Activated T-cell treated with anti-CD3 and anti-CD28 coated beads, Interleukin-2, amount 50 U/mL, for 4 hours (primary cell): Measurements from ENCODE around the gene CDON. TPM values are rescaled to one million over a fixed set of nuclear protein-coding genes. Genes with fewer than 3 reads are reported as not detected.
"Not testable (repeated sequence)": the region's sequence is repeated elsewhere in the genome, so short reads cannot be mapped to it uniquely, and the experiment has no call there.

Experiments used
- ATAC-seq, 2 donors: fragments of 200-7000 bp; cut with Tn5 transposase; one replicate each; pipeline ENCODE4 v1.10.0; 2021
- DNase-seq: peaks from one replicate; pipeline ENCODE4 v3.0.0-alpha.2; 2020
- H3K27me3 Mint-ChIP-seq: one replicate; pipeline ENCODE4 v1.8.0; 2021; ENCODE audit warnings: low read depth, mixed read lengths
- H3K36me3 Mint-ChIP-seq: one replicate; pipeline ENCODE4 v1.8.0; 2022; ENCODE audit warnings: mixed read lengths; ENCODE audit not compliant: insufficient read depth
- H3K4me1 Mint-ChIP-seq: one replicate; pipeline ENCODE4 v1.8.0; 2021; ENCODE audit warnings: low read depth, mixed read lengths
- H3K4me3 Mint-ChIP-seq: one replicate; pipeline ENCODE4 v1.8.0; 2021; ENCODE audit warnings: mild to moderate bottlenecking, moderate library complexity, mixed read lengths
- H3K9me3 Mint-ChIP-seq: one replicate; pipeline ENCODE4 v1.8.0; 2021; ENCODE audit warnings: mixed read lengths
- total RNA-seq, 3 donors: library from RNA; stranded (reverse); gene quantifications; one replicate each; pipeline ENCODE4 v1.2.1, GENCODE V29; 2021

Gene CDON
- total RNA-seq, 3 donors from 2014 or later: 3.3 to 5.1 (median 3.9) TPM

DNA sequence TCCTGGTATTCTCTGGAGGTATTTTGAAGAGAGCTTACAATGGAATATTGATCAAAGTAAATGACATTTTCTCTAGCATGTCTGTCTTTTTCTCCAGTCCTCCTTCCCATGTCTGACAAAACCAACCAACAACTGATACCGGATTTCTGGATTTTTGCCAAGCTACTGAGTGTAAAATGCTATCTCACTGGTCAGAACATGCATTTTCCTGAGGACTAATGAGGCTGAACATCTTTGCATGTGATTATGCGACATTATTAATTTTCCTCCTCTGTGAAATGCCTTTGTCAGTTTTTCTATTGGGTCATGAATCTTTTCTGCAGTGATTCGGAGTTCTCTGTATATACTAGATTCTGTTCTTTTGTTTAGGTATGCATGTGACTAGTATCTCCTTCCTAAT, 51.4 kb downstream of the CDON start:
- no peaks in the 10 kb centered on the region for H3K27me3 Mint-ChIP-seq
- H3K4me1 Mint-ChIP-seq: no peaks in the 10 kb centered on the region
- H3K36me3 Mint-ChIP-seq: no peaks in the 10 kb centered on the region
- H3K9me3 Mint-ChIP-seq: no peaks in the 10 kb centered on the region
- no peak overlapping the region for H3K4me3 Mint-ChIP-seq
- DNase-seq (no peak), ATAC-seq (no peak)

DNA sequence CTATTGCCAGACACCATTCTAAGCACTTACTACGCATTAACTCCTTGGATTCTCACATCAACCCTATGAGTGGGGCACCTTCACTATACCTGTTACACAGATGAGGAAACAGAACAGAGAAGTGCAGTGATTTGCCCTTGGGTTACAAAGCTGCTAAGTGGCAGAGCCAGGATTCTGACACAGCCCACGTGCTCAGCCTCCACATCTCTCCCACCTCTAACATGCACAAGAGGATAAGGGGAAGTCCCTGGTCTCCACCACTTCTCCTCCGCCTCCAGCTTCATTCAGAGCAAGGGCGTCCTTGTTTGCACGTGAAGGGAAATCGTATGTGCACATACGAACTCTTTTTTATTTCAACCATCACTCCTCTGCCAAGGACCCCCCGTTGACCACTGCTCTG, 53.7 kb downstream of the CDON start:
- H3K4me3 Mint-ChIP-seq: no peak overlapping the region
- DNase-seq (no peak), ATAC-seq (no peak)
- H3K27me3 Mint-ChIP-seq: no peaks in the 10 kb centered on the region
- no peaks in the 10 kb centered on the region for H3K4me1 Mint-ChIP-seq
- no peaks in the 10 kb centered on the region for H3K9me3 Mint-ChIP-seq
- H3K36me3 Mint-ChIP-seq: no peaks in the 10 kb centered on the region

DNA sequence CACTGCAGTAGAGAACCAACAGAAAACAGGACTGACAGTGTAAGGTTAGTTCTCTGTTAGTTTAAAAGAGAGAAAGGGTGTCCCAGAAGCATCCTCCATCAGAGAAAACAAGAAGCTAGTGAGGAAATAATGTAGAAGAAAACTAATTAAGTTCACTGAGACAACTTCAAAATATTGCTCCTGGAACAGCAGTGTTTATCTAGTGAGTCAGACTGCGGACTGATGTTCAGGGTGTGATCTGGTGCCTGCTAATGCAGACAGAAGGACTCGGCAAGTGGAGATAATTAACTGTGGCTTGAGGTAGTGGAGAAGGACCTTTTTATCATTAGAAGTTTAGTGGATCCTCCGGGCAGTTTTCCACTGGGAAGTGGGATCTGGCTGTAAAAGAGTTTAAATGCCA, 55.4 kb downstream of the CDON start:
- no peaks in the 10 kb centered on the region for H3K9me3 Mint-ChIP-seq
- H3K36me3 Mint-ChIP-seq: no peaks in the 10 kb centered on the region
- no peak overlapping the region for H3K4me3 Mint-ChIP-seq
- ATAC-seq: no peak
- no peaks in the 10 kb centered on the region for H3K27me3 Mint-ChIP-seq
- no peak for DNase-seq
- H3K4me1 Mint-ChIP-seq: peaks cover 1% of the 10 kb centered on the region

DNA sequence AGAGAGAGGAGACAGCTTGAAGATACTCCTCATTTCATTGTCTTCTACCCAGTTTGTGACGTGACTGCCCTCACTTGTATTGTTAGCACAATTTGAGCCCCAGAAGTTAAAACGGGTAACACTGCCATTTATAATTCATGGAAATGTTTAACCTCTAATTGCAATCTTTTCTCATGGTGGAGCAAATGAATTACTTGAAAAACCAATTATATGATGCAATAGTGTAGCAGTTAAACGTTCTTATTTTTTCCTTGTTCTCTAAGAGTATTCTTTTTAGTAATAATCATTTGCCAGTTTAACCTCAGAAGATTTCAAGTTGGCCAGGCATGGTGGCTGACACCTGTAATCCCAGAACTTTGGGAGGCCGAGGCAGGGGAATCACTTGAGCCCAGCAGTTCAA, 56.6 kb downstream of the CDON start:
- ATAC-seq (no peak), DNase-seq (no peak)
- Mint-ChIP-seq H3K4me1 (peaks cover 1% of the 10 kb centered on the region), H3K27me3 (no peaks in the 10 kb centered on the region), H3K36me3 (no peaks in the 10 kb centered on the region), H3K4me3 (no peak overlapping the region), H3K9me3 (no peaks in the 10 kb centered on the region)

DNA sequence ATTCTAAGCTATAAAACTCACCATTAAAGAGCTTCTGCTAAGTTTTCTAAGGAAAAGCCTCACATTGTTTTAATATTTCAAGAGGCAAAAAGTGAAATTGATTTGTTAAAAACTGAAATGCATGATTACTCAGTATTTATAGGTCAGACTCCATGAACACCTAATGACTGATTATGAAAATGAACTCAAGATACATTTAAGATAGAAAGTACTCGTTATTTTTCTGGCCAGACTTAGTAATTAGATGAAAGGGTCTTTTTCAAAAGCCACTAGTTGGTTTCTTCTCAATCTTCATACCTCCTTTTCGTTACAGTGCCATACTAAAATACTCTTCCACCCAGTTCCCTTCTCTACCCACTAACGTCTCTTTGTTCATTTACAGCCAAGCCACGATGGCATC, 60.5 kb downstream of the CDON start:
- Mint-ChIP-seq H3K4me1 (peaks cover 1% of the 10 kb centered on the region), H3K27me3 (no peaks in the 10 kb centered on the region), H3K36me3 (peaks cover 3% of the 10 kb centered on the region), H3K9me3 (no peaks in the 10 kb centered on the region), H3K4me3 (no peak overlapping the region)
- DNase-seq: no peak
- ATAC-seq: no peak

DNA sequence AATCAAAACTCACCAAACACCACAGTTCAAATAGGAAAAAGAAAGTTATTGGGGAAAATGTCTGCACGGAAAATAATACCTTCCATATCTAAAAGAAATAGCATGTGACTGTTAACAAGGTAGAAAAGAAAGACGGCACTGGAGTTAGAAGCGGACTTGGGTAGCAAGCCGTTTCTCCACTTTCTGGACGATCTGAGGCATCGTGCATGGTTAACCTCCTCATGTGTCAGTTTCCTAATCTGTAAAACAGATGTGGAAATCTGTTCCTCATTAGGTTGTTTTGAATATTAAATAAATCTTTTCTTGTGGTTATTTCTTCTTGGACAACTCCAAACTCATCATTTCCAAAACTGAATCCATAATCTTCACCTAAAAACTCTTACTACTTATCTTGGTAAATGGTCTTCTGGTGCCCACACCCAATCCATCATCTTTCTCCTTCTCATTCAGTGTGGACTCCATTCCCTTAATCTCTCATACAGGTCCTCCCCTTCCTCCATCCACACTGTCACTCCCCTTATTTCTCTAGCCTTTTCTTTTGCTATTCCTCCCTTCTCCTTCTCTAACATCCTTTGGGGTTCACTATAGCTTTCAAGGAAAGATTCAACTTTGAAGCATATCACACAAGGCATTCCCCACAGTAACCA, 63.3 kb downstream of the CDON start:
- H3K4me3 Mint-ChIP-seq: no peak overlapping the region

DNA sequence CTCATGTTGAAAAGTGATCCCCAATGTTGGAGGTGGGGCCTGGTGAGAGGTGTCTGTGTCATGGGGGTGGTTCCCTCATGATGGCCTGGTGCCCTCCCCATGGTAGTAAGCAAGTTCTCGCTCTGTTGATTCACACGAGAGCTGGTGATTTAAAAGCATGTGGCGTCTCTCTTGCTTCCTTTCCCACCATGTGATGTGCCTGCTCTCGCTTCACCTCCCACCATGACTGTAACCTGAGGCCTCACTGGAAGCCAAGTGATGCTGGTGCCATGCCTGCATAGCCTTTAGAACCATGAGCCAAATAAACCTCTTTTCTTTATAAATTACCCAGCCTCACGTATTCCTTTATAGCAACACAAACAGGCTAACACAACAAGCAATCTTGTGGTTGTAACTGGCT, 64.4 kb downstream of the CDON start:
- peaks cover 6% of the 10 kb centered on the region for H3K36me3 Mint-ChIP-seq
- DNase-seq (no peak), ATAC-seq (no peak)
- H3K27me3 Mint-ChIP-seq: no peaks in the 10 kb centered on the region
- H3K4me3 Mint-ChIP-seq: no peak overlapping the region
- H3K4me1 Mint-ChIP-seq: peaks cover 3% of the 10 kb centered on the region
- no peaks in the 10 kb centered on the region for H3K9me3 Mint-ChIP-seq

More for the DNA sequence above, 63.3 kb downstream of the CDON start:
- H3K4me1 Mint-ChIP-seq: peaks cover 3% of the 10 kb centered on the region
- H3K27me3 Mint-ChIP-seq: no peaks in the 10 kb centered on the region
- peaks cover 6% of the 10 kb centered on the region for H3K36me3 Mint-ChIP-seq
- DNase-seq: no peak
- no peaks in the 10 kb centered on the region for H3K9me3 Mint-ChIP-seq
- ATAC-seq: no peak

DNA sequence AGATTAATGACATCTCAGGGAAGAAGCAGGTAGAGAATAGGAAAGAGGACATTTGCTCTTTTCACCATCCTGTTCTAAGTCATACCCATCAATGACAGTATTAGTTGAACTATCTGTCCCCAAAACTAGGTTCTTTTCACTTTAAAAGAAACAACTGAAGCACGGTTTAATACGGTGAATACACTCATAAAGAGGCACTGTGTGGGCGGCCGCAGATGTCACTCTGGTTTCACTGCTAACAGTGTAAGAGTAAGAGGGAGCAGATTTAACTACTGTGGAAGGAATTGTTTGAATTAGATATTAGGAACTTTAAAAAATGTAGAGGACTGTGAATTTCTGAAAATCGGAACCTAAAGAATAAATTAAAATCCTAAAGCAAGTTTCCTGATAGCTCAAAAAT, 67.4 kb downstream of the CDON start:
- Mint-ChIP-seq H3K27me3 (no peaks in the 10 kb centered on the region), H3K4me1 (peaks cover 1% of the 10 kb centered on the region), H3K36me3 (peaks cover 4% of the 10 kb centered on the region), H3K9me3 (no peaks in the 10 kb centered on the region), H3K4me3 (no peak overlapping the region)
- ATAC-seq (peak; percentile 57 to 62), DNase-seq (no peak)

DNA sequence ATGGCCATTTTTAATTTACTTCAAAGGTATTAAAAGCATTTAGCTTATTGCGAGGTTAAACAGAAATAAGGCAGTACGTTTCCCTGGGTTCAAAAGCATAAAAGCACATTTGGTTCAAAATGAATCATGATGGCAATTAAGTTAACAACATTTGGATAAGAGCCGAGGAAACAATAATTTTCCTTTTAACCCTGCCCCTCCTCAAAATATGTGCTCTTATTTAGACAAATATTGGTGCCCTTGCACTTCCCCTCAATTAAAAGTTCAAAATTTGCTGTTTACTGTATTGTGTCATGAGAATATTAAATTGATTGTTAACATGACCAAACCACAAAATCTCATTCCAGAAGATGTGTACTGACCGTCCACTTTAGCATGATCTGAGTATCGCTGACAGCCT, 68.2 kb downstream of the CDON start:
- DNase-seq (no peak), ATAC-seq (no peak)
- H3K36me3 Mint-ChIP-seq: peaks cover 4% of the 10 kb centered on the region
- no peaks in the 10 kb centered on the region for H3K27me3 Mint-ChIP-seq
- no peaks in the 10 kb centered on the region for H3K9me3 Mint-ChIP-seq
- no peak overlapping the region for H3K4me3 Mint-ChIP-seq
- H3K4me1 Mint-ChIP-seq: peaks cover 1% of the 10 kb centered on the region

DNA sequence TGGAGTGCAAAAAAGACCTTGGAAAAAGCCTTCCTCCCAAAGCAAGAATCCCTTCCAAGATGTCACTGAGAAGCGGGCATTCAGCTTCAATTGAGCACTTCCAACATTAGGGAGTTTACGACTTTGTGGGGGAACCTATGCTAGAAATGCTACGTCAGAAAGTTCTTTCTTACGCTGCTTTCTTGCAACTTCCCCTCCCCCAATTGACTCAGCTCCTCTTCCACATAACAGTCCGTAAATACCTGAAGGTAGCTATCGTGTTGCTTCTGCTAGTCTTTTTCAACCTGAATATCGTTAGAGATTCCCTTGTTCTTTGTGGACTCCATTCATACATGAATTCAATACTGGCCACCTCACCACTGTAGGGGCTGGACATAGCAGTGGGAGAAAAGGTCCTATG, 69.8 kb downstream of the CDON start:
- DNase-seq (no peak), ATAC-seq (no peak)
- no peaks in the 10 kb centered on the region for H3K9me3 Mint-ChIP-seq
- H3K36me3 Mint-ChIP-seq: peaks cover 4% of the 10 kb centered on the region
- H3K4me1 Mint-ChIP-seq: peaks cover 1% of the 10 kb centered on the region
- H3K4me3 Mint-ChIP-seq: no peak overlapping the region
- no peaks in the 10 kb centered on the region for H3K27me3 Mint-ChIP-seq

DNA sequence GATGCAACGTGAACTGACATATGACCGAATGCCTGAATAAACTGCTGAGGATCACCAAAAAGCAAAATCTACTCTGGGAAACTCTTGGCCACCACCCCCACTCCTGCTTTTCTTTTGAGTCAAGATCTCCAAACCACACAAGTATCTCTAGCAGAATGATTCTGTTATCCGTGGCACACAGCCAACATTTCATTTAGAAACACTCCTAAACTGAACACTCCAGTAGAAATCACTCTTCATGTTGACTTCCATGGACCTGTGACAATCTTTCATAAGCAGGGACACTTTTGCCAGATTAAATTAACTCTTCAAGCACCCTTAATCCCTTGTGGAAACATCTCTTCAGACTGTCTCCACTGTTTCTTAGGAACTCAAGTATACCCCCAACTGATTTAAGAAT, 72.4 kb downstream of the CDON start:
- Mint-ChIP-seq H3K27me3 (no peaks in the 10 kb centered on the region), H3K36me3 (peaks cover 4% of the 10 kb centered on the region), H3K4me3 (no peak overlapping the region), H3K9me3 (no peaks in the 10 kb centered on the region), H3K4me1 (no peaks in the 10 kb centered on the region)
- DNase-seq: no peak
- no peak for ATAC-seq

DNA sequence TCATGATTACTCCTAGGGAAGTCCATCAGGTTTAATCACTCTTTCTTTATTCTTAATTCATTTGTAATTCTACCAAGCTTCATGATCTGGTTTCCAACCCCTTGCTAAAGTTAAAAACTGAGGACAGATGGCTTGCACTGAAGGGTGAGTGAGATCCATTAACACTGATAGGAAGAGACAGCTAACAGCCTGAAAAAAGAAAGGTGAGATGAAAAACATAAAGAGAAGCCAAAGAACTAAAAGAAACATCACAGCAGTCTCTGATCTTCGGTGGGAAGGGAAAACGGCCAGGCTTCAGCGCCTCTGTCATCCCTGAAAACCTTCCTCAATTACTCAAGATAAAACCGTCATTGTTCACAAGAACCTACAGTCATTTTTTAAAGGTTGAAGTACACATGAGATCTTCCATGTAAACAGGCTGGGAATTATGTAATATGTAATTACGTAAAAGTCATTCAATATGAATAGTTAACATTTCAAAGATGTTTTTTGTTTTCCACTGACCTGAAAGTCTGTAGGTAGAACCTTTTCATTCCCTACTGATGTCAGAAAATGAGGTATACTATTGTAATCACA, 75.5 kb downstream of the CDON start:
- no peaks in the 10 kb centered on the region for H3K27me3 Mint-ChIP-seq
- peaks cover 4% of the 10 kb centered on the region for H3K36me3 Mint-ChIP-seq
- H3K9me3 Mint-ChIP-seq: no peaks in the 10 kb centered on the region
- H3K4me1 Mint-ChIP-seq: no peaks in the 10 kb centered on the region
- DNase-seq: no peak
- no peak for ATAC-seq
- no peak overlapping the region for H3K4me3 Mint-ChIP-seq

DNA sequence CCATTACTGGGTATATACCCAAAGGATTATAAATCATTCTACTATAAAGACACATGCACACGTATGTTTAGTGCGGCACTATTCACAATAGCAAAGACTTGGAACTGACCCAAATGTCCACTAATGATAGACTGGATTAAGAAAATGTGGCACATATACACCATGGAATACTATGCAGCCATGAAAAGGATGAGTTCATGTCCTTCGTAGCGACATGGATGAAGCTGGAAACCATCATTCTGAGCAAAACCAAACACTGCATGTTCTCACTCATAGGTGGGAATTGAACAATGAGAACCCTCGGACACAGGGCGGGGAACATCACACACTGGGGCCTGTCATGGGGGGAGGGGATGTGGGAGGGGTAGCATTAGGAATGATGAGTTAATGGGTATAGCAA, 76.7 kb downstream of the CDON start:
- ATAC-seq, DNase-seq, H3K27me3 Mint-ChIP-seq, H3K4me3 Mint-ChIP-seq, H3K9me3 Mint-ChIP-seq, H3K4me1 Mint-ChIP-seq, H3K36me3 Mint-ChIP-seq: not testable (repeated sequence)

DNA sequence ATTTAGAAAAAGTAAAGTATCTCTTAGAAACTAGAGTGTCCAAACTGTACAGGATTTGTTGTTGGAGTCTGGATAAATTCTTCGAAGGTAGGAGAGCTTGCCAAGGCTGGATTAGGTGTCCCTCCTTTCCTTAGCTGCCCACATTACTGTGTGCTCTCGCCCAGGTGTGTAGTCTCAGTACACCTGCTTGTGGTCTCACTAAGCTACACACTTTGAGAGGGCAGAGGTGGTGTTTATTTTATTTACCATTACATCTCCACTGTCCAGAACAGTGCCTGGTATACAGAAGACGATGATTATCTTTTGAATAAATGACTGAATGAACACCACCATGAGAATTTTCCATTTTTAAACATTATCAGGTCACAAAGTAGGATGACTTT, 80.3 kb downstream of the CDON start:
- no peak for DNase-seq
- ATAC-seq: no peak
- Mint-ChIP-seq H3K36me3 (peaks cover 4% of the 10 kb centered on the region), H3K9me3 (no peaks in the 10 kb centered on the region), H3K4me1 (no peaks in the 10 kb centered on the region), H3K4me3 (no peak overlapping the region), H3K27me3 (no peaks in the 10 kb centered on the region)

DNA sequence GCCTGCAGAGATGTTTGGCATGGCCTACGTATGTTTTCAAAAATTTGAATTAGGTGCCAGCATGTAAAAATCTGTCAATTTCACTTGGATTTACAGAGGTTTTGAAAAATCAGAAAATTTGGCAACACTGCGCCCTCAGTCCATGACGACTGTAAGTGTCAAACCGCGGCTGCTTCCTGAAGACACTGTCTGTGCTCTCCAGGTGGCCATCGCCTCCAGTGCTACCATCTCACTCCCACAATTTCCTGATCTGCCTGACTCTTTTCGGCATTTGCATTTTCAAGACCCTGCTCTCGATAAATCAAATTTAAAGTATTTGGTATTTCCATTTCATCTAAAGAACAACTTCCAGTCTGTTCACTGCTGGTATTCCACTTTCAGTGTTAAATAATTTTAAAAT, 82.2 kb downstream of the CDON start:
- Mint-ChIP-seq H3K36me3 (peaks cover 4% of the 10 kb centered on the region), H3K27me3 (no peaks in the 10 kb centered on the region), H3K9me3 (no peaks in the 10 kb centered on the region), H3K4me3 (no peak overlapping the region), H3K4me1 (no peaks in the 10 kb centered on the region)
- no peak for ATAC-seq
- no peak for DNase-seq
